Nephron (organoid): ENCODE measurements around the gene YTHDF2.
A peak's percentile ranks its signal among the peaks of the same experiment; 100 is the strongest.
"Not testable (repeated sequence)": the region's sequence is repeated elsewhere in the genome, so short reads cannot be mapped to it uniquely, and the experiment has no call there.

ENCODE experiments used
- H3K27ac Mint-ChIP-seq, 3 experiments: 2 replicates each; pipeline ENCODE4 v1.8.0; 2020; ENCODE audit warnings: mixed read lengths in 3 of 3, mild to moderate bottlenecking in 2 of 3, moderate library complexity in 1 of 3
- H3K27me3 Mint-ChIP-seq: 2 replicates; pipeline ENCODE4 v1.8.0; 2021; ENCODE audit warnings: low read depth, mild to moderate bottlenecking, moderate library complexity, mixed read lengths
- H3K36me3 Mint-ChIP-seq: 2 replicates; pipeline ENCODE4 v1.8.0; 2020; ENCODE audit warnings: low read depth, mixed read lengths
- H3K4me1 Mint-ChIP-seq: 2 replicates; pipeline ENCODE4 v1.8.0; 2020; ENCODE audit warnings: mixed read lengths
- H3K4me3 Mint-ChIP-seq, 3 experiments: 2 replicates each; pipeline ENCODE4 v1.8.0; 2020; ENCODE audit warnings: mild to moderate bottlenecking in 3 of 3, mixed read lengths in 3 of 3, moderate library complexity in 2 of 3
- H3K9me3 Mint-ChIP-seq: 2 replicates; pipeline ENCODE4 v1.8.0; 2020; ENCODE audit warnings: mixed read lengths
- TF ChIP-seq, protein P1 (sequence below), 3 experiments: fragments of 200-600 bp; sonication (generic); IDR thresholded peaks; one replicate each; pipeline ENCODE4 v1.5.0; 2021; ENCODE audit warnings: antibody characterized with exemption in 3 of 3; ENCODE audit not compliant: unreplicated experiment in 3 of 3

Gene YTHDF2

DNA sequence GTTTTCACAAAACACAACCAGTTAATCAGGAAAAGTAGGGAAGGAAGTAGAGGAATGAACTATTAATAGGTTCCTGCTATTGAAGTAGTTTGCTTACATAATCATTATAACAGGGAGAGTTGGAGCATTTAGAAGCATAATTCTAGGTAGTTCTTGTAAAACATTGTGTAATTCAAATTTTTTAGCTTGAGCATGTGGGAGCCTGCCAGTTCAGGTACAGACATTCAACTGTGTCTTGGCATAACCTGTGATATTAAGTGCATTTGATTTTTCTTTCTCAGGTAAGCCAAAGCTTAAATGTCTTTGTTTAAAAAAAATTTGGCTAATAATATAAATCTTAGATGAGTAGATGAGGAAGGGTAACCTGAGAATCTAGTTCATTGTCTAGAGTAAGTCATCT is 3.4 kb downstream of the YTHDF2 start:
- peak overlapping the region; percentile 95 to 100 (median 99) for H3K4me3 Mint-ChIP-seq
- peaks cover 65% of the 10 kb centered on the region for H3K4me1 Mint-ChIP-seq
- peaks cover 67% of the 10 kb centered on the region for H3K36me3 Mint-ChIP-seq
- H3K27ac Mint-ChIP-seq = peak overlapping the region; percentile 32 to 45 (median 33)
- no peaks in the 10 kb centered on the region for H3K27me3 Mint-ChIP-seq
- TF ChIP-seq, protein P1, sequence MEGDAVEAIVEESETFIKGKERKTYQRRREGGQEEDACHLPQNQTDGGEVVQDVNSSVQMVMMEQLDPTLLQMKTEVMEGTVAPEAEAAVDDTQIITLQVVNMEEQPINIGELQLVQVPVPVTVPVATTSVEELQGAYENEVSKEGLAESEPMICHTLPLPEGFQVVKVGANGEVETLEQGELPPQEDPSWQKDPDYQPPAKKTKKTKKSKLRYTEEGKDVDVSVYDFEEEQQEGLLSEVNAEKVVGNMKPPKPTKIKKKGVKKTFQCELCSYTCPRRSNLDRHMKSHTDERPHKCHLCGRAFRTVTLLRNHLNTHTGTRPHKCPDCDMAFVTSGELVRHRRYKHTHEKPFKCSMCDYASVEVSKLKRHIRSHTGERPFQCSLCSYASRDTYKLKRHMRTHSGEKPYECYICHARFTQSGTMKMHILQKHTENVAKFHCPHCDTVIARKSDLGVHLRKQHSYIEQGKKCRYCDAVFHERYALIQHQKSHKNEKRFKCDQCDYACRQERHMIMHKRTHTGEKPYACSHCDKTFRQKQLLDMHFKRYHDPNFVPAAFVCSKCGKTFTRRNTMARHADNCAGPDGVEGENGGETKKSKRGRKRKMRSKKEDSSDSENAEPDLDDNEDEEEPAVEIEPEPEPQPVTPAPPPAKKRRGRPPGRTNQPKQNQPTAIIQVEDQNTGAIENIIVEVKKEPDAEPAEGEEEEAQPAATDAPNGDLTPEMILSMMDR (IDR thresholded peaks at IDR 0.05; ENCODE audit: unreplicated experiment in 3 of 3) = no peak
- H3K9me3 Mint-ChIP-seq = no peaks in the 10 kb centered on the region

DNA sequence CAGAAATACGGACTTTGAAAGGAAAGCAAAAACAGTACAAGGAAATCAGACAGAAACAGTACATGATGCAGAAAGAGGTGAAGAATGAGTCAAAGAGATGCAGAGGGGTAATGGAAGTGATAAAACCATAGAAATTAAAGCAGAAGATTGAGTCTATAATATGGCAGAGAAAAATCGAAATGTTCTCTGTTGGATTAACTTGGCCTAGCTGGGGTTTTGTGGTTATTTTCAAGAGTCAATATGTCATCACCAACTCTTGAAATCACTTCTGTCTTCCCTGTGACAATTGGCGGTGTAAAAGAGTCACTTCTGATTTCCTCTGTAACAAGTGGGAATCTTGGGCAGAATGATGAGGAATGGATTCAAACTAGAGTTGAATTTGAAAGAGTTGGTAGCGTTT is 7.4 kb downstream of the YTHDF2 start:
- H3K4me3 Mint-ChIP-seq = peak overlapping the region in 2 of 3 experiments; percentile 14 to 49

DNA sequence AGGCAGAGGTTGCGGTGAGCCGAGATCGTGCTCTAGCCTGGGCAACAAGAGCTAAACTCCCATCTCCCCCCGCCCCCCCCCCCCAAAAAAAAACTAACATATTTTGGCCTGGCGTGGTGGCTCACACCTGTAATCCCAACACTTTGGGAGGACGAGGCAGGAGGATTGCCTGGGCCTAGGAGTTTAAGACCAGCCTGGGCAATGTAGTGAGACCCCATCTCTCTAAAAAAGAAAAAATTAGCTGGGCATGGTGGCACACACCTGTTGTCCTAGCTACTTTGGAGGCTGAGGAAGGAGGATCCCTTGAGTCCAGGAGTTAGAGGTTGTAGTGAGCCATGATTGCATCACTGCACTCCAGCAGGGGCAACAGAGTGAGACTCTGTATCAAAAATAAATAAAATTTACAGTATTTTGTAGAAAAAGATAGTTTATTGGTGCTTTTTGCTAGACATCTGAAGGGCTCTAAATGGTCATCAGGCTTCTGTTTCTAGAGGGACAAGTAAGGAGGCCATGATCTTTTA is 9.0 kb downstream of the YTHDF2 start:
- peaks cover 54% of the 10 kb centered on the region for H3K4me1 Mint-ChIP-seq
- no peaks in the 10 kb centered on the region for H3K9me3 Mint-ChIP-seq
- H3K27ac Mint-ChIP-seq = no peak overlapping the region
- H3K27me3 Mint-ChIP-seq = no peaks in the 10 kb centered on the region
- TF ChIP-seq, protein P1 (IDR thresholded peaks at IDR 0.05; ENCODE audit: unreplicated experiment in 3 of 3) = no peak
- no peak overlapping the region for H3K4me3 Mint-ChIP-seq
- peaks cover 82% of the 10 kb centered on the region for H3K36me3 Mint-ChIP-seq

More for the DNA sequence above, 7.4 kb downstream of the YTHDF2 start:
- H3K27me3 Mint-ChIP-seq = no peaks in the 10 kb centered on the region
- no peaks in the 10 kb centered on the region for H3K9me3 Mint-ChIP-seq
- H3K4me1 Mint-ChIP-seq = peaks cover 51% of the 10 kb centered on the region
- no peak overlapping the region for H3K27ac Mint-ChIP-seq
- peaks cover 82% of the 10 kb centered on the region for H3K36me3 Mint-ChIP-seq
- TF ChIP-seq, protein P1 (IDR thresholded peaks at IDR 0.05; ENCODE audit: unreplicated experiment in 3 of 3) = no peak

DNA sequence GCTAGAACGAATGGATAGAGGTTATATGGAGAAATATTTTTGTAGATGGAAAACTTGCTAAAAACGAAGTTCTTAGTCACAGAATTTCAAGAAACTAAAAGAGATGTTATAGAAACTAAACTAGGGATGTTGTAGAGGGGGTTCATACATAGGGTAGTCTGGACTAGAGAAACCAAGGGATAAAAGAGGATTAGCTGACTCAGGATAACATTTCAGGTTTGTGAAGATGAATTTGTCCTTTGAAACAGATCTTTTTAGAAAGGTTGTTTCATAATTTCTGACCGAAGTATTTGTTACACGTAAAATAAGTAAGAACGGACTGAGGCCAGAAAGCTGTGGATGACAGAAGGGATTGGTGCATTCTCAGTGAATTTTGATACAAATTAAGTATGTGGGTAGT is 13.6 kb downstream of the YTHDF2 start:
- TF ChIP-seq, protein P1 (IDR thresholded peaks at IDR 0.05; ENCODE audit: unreplicated experiment in 3 of 3) = no peak
- peaks cover 37% of the 10 kb centered on the region for H3K4me1 Mint-ChIP-seq
- peak overlapping the region; percentile 19 to 56 (median 26) for H3K27ac Mint-ChIP-seq
- peaks cover 58% of the 10 kb centered on the region for H3K36me3 Mint-ChIP-seq
- no peaks in the 10 kb centered on the region for H3K9me3 Mint-ChIP-seq
- no peak overlapping the region for H3K4me3 Mint-ChIP-seq
- H3K27me3 Mint-ChIP-seq = no peaks in the 10 kb centered on the region

DNA sequence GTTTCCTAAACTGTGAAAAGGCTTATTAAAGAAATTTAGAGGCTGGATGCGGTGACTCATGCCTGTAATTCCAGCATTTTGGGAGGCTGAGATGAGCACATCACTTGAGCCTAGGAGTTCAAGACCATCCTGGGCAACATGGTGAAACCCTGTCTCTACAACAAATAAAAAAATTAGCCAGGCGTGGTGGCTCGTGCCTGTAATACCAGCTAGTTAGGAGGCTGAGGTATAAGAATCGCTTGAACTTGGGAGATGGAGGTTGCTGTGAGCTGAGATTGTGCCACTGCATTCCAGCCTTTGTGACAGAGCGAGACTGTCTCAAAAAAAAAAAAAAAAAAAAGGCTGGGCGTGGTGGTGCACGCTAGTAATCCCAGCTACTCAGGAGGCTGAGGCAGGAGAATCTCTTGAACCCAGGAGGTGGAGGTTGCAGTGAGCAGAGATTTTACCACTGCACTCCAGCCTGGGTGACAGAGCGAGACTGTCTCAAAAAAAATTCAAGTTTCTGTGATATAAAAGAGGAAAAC is 14.1 kb downstream of the YTHDF2 start:
- Mint-ChIP-seq H3K36me3 (peaks cover 57% of the 10 kb centered on the region), H3K4me1 (peaks cover 37% of the 10 kb centered on the region)
- H3K27ac Mint-ChIP-seq, H3K4me3 Mint-ChIP-seq, H3K27me3 Mint-ChIP-seq, H3K9me3 Mint-ChIP-seq: not testable (repeated sequence)

DNA sequence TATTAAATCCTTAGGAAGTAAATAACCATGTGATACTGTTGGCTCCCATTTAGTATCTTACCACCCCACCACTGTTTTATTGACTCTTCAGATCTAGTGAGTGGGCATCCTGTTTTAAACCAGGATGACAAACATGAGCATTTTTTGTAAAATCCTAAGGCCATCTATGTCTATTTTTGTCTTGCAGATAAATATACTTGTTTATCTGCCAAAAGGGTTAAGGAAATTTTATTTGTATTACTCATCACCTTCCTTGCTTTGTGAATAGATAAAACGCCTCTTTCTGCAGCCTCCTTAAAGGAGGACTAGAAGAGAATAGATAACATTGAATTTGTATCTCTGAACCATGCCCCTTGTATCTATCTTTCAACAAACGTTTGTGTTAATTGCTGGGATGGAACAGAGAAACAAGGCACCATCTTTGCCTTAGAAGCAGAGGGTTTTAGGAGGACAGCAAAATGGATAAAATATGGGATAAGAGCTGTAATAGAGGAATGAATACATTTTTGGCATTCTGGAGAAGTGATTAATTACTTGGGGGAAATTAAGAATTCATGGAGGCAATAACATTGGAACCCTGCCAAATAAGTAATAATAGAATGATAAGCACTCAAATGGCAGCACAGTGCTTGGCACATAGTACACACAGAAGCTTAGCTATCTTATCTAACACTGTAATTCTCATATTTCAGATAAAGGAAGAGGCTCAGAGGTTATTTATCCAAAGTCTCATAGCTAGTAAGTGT is 14.7 kb downstream of the YTHDF2 start:
- Mint-ChIP-seq H3K27ac (peak overlapping the region in 1 of 3 experiments; percentile 30), H3K36me3 (peaks cover 51% of the 10 kb centered on the region), H3K4me3 (no peak overlapping the region), H3K9me3 (no peaks in the 10 kb centered on the region), H3K27me3 (no peaks in the 10 kb centered on the region), H3K4me1 (peaks cover 32% of the 10 kb centered on the region)
- TF ChIP-seq, protein P1 (IDR thresholded peaks at IDR 0.05; ENCODE audit: unreplicated experiment in 3 of 3) = no peak
